IPS-NIHi7 (cell line): ENCODE results near the gene PNMA3.
"Not testable (repeated sequence)": the region's sequence is repeated elsewhere in the genome, so short reads cannot be mapped to it uniquely, and the experiment has no call there.

ENCODE experiments used
- DNase-seq: peaks from one replicate; pipeline ENCODE4 v3.0.0; 2012; ENCODE audit warnings: mixed read lengths; ENCODE audit errors: extremely low spot score

PNMA3 gene

DNA sequence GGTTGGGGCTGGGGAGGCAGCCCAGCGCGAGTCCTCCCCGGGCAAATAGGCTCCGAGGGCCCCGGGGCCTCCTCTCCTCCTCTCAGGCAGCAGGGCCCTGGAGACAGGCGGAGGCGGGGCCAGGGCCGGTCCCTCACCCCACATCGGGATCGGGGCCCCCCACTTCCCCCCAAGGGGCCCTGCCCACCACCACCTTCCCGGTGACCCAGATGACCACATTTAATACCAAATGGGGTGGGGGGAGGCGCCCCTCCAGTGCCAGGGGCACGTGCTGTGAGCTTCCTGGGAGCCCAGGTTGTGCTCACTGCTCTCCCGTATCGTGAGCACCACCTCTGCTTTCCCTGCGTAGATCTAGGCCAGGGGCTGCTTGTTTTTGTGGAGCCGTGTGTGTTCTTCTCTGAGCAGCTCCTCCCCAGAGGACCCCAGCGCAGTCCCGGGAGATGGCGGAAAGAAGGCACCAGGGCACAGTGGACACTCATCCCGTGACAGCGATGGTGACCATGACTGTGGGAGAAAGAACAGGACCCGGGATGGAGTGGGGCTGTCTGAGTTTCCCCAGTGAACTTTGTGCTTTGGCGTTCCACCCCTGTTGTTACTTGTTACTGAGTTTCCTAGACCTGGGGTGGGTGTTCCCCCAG lies 18.1 kb downstream of the PNMA3 start:
- DNase-seq = no peak

DNA sequence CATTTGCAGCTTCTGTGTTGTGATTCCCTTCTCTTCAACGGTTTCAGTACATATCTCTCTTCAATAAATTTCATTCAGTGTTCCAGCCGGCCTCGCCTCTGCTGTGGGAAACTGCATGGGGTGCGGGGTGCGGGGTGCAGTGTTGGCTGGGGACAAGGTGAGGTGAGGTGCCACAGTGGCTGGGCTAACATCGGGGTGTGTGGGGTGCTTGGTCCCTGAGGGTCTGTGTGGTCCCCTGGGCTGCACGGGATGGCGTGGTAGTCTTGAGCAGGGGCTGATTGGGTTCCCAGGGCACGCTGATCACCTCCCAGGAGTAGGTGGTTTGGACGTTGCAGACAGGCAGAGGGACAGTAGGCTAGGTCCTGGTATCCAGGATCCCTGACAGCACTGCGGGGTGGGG lies 18.7 kb downstream of the PNMA3 start:
- DNase-seq = no peak

DNA sequence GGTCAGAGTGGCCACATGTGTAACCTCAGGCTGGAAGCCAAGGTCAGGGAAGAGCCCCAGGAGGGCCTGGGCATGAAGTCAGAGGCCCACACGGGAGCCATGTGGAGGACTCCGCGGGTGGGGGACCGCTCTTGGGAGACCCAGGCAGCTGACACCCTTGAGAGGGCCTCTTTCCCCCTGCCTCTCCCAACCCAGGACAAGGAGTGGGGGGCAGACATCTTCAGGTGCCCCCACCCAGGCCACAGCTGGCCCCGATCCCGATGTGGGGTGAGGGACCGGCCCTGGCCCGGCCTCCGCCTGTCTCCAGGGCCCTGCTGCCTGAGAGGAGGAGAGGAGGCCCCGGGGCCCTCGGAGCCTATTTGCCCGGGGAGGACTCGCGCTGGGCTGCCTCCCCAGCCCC lies 19.1 kb downstream of the PNMA3 start:
- no peak for DNase-seq

GRCh38 chrX:153077437-153078135 lies 21.3 kb downstream of the PNMA3 start:
- DNase-seq = not testable (repeated sequence)

DNA sequence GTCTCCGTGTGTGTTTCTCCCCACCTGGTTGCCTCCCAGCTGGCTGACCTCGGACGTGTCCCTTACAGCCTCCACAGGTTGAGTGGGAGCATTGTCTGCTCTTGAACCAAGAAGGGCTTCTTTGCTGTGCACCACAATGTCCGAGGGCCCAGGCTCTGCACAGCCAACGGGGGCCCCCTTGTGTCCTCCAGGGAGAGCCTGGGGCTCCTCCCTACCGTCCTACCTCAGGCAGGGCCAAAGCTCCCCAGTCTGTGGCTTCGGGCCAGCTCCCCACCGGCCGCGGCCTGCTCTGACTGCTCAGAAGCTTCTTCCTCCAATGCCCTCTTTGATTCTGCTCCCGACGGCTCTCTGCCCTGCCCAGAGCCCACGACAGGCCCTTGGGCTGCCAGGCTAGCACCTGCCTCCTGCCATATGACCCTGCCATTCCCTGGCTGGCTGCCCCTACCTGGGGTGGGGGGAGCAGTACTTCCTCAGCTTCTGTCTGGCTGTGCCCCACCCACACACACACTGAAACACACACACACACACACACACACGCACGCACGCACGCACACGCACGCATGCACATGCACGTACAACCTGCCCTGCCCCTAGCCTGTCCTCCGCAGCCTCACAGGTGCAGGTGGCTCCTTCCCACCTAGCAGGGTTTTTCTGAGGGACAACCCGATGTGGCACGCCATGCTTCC lies 27.1 kb downstream of the PNMA3 start:
- DNase-seq = not testable (repeated sequence)

DNA sequence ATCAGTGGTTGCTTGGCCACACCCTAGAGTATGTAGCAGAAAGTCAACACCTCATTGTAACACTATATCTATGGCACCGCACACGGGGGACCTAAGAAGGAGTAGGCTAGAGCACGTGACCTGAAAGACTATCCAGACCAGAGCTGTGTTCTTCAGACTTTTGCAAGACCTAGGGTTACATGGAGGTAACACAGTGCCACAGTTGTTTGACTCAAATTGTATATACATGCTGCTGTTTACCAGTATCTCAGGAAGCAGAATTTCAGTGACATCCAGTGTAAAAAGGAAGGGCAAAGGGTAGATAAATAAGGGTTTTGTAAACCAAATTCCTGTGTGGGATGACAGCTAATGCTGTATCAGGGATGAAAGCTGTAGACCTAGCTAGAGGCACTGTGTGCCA lies 46.1 kb downstream of the PNMA3 start:
- no peak for DNase-seq

- DNase-seq = not testable (repeated sequence)
These were observed 48.7 kb downstream of the PNMA3 start for GRCh38 chrX:153104959-153105358.

- not testable (repeated sequence) for DNase-seq
These were observed 50.0 kb downstream of the PNMA3 start for GRCh38 chrX:153106092-153106801.
